Measurements from ENCODE around the gene DMPK. TPM values are rescaled to one million over a fixed set of nuclear protein-coding genes. Genes with fewer than 3 reads are reported as not detected.

The DMPK gene
- total and polyA plus RNA-seq, 2 of the 4 experiments (the other 2 are of a cell fraction), result 7.9 to 50.7 TPM

DNA sequence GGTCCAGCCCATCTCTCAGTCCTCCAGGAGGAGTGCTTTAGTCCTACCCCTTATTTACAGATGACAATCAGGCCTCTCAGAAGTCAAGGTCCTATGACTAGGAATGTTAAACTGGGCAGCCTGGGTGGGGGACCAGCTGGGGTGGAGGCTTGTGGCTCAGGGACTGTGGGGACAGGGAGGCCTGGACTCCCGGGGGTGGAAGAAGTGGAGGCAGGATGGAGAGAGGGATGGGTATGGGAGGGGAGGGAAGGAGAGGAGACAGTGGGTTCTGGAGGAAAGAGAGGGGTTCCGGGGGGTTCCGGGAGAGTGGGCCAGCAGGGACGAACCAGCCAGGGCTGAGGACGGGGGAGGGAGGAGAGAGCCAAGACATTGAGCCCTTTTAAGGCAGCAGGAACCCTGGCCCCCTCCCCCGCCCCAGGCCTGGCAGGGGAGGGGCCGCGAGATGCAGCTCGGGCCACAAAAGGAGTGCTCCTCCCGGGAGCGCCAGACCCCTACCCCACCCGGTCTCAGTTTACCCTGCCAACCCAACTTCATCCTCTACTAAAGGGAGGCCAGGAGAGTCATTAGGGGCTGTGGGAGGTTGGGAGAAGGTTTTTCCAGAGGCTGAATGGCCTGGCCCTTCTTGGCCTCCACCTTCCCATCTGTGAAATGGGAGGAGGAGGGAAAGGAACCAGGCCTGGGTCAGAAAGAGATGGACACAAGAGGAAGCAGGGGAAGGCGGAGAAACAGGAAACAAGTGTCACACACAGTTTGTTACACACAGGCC, 1.7 kb downstream of the DMPK start (continued):
- TF ChIP-seq RFX5 (IDR thresholded peaks at IDR 0.05; ENCODE audit: low read depth, low read length), result no peak

DNA sequence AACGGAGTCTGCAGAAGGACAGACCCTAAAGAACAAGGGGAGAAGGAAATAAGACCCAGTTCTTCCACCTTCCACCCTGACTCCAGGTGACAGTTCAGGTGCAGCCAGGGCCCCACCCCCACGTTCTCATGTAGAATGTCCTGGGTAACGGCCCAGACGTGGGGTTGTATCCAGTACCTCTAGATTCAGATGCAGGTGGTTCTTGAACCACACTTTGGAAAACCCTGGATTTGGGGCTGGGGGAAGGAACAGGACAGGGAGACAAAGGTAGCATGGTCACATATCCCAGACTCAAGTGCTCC, 2.2 kb downstream of the DMPK start:
- H2BK15ac ChIP-seq (ENCODE audit: low read depth, low read length), result no peak overlapping the region
- no peak overlapping the region for H3K4ac ChIP-seq (ENCODE audit: low read depth, low read length)
- ChIA-PET POLR2A (ENCODE audit: unreplicated experiment) (no interaction called here), CTCF (no interaction called here)
- dilution Hi-C loops (cut with HindIII; ENCODE audit: low sequenced_read_pairs, unreplicated experiment), result no loop called here
- peak overlapping the region; percentile 31 for H2AK9ac ChIP-seq (replicated peaks; ENCODE audit: low read depth, low read length, poor library complexity)
- H3K56ac ChIP-seq (ENCODE audit: extremely low read depth, insufficient read depth, low read length), result no peak overlapping the region
- H4K8ac ChIP-seq (ENCODE audit: low read depth in 2 of 2, low read length in 2 of 2), result no peak overlapping the region
- H3K9me3 ChIP-seq (ENCODE audit: control insufficient read depth, insufficient read depth, low read length), result no peaks in the 10 kb centered on the region
- H3K4me3 ChIP-seq (ENCODE audit: insufficient read depth, low read depth, low read length), result no peak overlapping the region
- TF ChIP-seq, protein P1, sequence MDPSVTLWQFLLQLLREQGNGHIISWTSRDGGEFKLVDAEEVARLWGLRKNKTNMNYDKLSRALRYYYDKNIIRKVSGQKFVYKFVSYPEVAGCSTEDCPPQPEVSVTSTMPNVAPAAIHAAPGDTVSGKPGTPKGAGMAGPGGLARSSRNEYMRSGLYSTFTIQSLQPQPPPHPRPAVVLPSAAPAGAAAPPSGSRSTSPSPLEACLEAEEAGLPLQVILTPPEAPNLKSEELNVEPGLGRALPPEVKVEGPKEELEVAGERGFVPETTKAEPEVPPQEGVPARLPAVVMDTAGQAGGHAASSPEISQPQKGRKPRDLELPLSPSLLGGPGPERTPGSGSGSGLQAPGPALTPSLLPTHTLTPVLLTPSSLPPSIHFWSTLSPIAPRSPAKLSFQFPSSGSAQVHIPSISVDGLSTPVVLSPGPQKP (IDR thresholded peaks at IDR 0.05; ENCODE audit: borderline replicate concordance, low read depth, low read length), result no peak
- TF ChIP-seq BHLHE40 (IDR thresholded peaks at IDR 0.05; ENCODE audit: low read depth, low read length), result no peak
- TF ChIP-seq MXI1 (IDR thresholded peaks at IDR 0.05; ENCODE audit: borderline replicate concordance, low read depth, low read length), result no peak
- TF ChIP-seq, protein P2, sequence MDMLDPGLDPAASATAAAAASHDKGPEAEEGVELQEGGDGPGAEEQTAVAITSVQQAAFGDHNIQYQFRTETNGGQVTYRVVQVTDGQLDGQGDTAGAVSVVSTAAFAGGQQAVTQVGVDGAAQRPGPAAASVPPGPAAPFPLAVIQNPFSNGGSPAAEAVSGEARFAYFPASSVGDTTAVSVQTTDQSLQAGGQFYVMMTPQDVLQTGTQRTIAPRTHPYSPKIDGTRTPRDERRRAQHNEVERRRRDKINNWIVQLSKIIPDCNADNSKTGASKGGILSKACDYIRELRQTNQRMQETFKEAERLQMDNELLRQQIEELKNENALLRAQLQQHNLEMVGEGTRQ (IDR thresholded peaks at IDR 0.05; ENCODE audit: low read depth, low read length), result no peak
- TF ChIP-seq CHD1 (IDR thresholded peaks at IDR 0.05; ENCODE audit: low read depth, low read length), result no peak
- no peak for TF ChIP-seq NFE2L2 (IDR thresholded peaks at IDR 0.05; ENCODE audit: low read depth, low read length)
- H4K5ac ChIP-seq (ENCODE audit: low read depth, low read length), result no peak overlapping the region
- no peak overlapping the region for H2BK120ac ChIP-seq (ENCODE audit: low read depth, low read length)
- no peak overlapping the region for H3K9ac ChIP-seq (ENCODE audit: low read depth, low read length)
- in situ Hi-C loops (cut with MboI; ENCODE audit: low sequenced_read_pairs), result no loop called here
- peaks cover 28 to 72% of the 10 kb centered on the region in 2 experiments for H3K79me1 ChIP-seq (ENCODE audit: low read depth in 1 of 2, low read length in 2 of 2)
- H3K36me3 ChIP-seq (ENCODE audit: control insufficient read depth, insufficient read depth, low read length), result peaks cover 35% of the 10 kb centered on the region
- H3K4me1 ChIP-seq (ENCODE audit: control insufficient read depth, insufficient read depth, low read length), result peaks cover 30% of the 10 kb centered on the region
- intact Hi-C loops (cut with micrococcal nuclease), result no loop called here
- WGBS, 2 experiments (ENCODE audit: extremely low coverage in 2 of 2, insufficient read length in 1 of 2), result no CpG with 5 or more reads among the region's 4 CpGs
- H2BK20ac ChIP-seq (ENCODE audit: low read depth, low read length), result no peak overlapping the region
- H3K27ac ChIP-seq (ENCODE audit: insufficient read depth, low read length), result no peak overlapping the region
- H3K23ac ChIP-seq (ENCODE audit: low read depth, low read length), result peak overlapping the region; percentile 60; the same call in 1 of the 2 replicates
- no peak for DNase-seq
- no peak overlapping the region for H2AFZ ChIP-seq (replicated peaks; ENCODE audit: low read length, poor library complexity)
- no TSS peak for BruUV-seq (replicated peaks)
- no peak overlapping the region; the same call in 1 of the 2 replicates for H3K4me2 ChIP-seq (ENCODE audit: low read depth, low read length)
- no peak overlapping the region for H2BK5ac ChIP-seq (ENCODE audit: low read depth, low read length, poor library complexity, severe bottlenecking)
- H3K14ac ChIP-seq (replicated peaks; ENCODE audit: low read depth, low read length), result no peak overlapping the region
- no peak for ATAC-seq (ENCODE audit: low read depth)
- H2AK5ac ChIP-seq (ENCODE audit: low read depth, low read length), result peak overlapping the region; percentile 26; the same call in 1 of the 2 replicates
- no peak overlapping the region for H4K91ac ChIP-seq (ENCODE audit: insufficient read depth, low read depth, low read length)
- H4K20me1 ChIP-seq (ENCODE audit: insufficient read depth, low read length), result peaks cover 30% of the 10 kb centered on the region
- H3K9me1 ChIP-seq (ENCODE audit: insufficient read depth, low read length), result peaks cover 19% of the 10 kb centered on the region
- H3K27me3 ChIP-seq (ENCODE audit: control insufficient read depth, insufficient read depth, low read length), result no peaks in the 10 kb centered on the region
- H3K18ac ChIP-seq (ENCODE audit: low read depth, low read length), result no peak overlapping the region
